CD14-positive monocyte (primary cell): ENCODE results near the gene SLC6A1. TPM values are rescaled to one million over a fixed set of nuclear protein-coding genes. Genes with fewer than 3 reads are reported as not detected.

Experiments
- DNase-seq, 3 donors: peaks; one replicate each; pipeline ENCODE4 v3.0.0-alpha.2; 2011 to 2022
- H2AFZ ChIP-seq: 2 replicates; pipeline ENCODE4 v1.6.0; 2012; ENCODE audit warnings: mild to moderate bottlenecking, low read depth, low read length, inconsistent platforms; ENCODE audit not compliant: insufficient read depth, poor library complexity, severe bottlenecking
- H3K27ac ChIP-seq, 2 donors: 1 replicate in 1 of 2; 2 replicates in 1 of 2; pipeline ENCODE4 v1.5.1; 2012 to 2013; ENCODE audit warnings: low read length in 2 of 2, control low read depth in 1 of 2, inconsistent platforms in 1 of 2, low read depth in 1 of 2, mild to moderate bottlenecking in 1 of 2
- H3K27me3 ChIP-seq, 2 donors: one replicate each; pipeline versions ENCODE4 v1.6.0 to v1.6.1; 2011 to 2013; ENCODE audit warnings: low read length in 2 of 2; ENCODE audit not compliant: control insufficient read depth in 2 of 2, insufficient read depth in 2 of 2
- H3K36me3 ChIP-seq, 2 donors: replicated peaks in 1 of 2; 1 replicate in 1 of 2; 2 replicates in 1 of 2; pipeline versions ENCODE4 v1.5.1 to v1.6.1; 2012 to 2013; ENCODE audit warnings: low read length in 2 of 2, control low read depth in 1 of 2, inconsistent platforms in 1 of 2, mild to moderate bottlenecking in 1 of 2; ENCODE audit not compliant: insufficient read depth in 2 of 2, control insufficient read depth in 1 of 2
- H3K4me1 ChIP-seq, 2 donors: 1 replicate in 1 of 2; 2 replicates in 1 of 2; pipeline versions ENCODE4 v1.5.1 to v1.6.1; 2012 to 2013; ENCODE audit warnings: low read length in 2 of 2, control low read depth in 1 of 2, inconsistent platforms in 1 of 2, mild to moderate bottlenecking in 1 of 2, moderate library complexity in 1 of 2; ENCODE audit not compliant: insufficient read depth in 2 of 2, control insufficient read depth in 1 of 2
- H3K4me2 ChIP-seq: replicated peaks from 2 replicates; pipeline ENCODE3; 2012; ENCODE audit warnings: low read length, moderate library complexity, mild to moderate bottlenecking; ENCODE audit not compliant: poor library complexity, severe bottlenecking; ENCODE audit errors: extremely low read depth
- H3K4me3 ChIP-seq, 3 experiments: fragments of 200-600 bp in 1 of 3; sonication (generic) in 1 of 3; replicated peaks in 1 of 3; 1 replicate in 2 of 3; 2 replicates in 1 of 3; pipeline ENCODE4 v1.5.1; 2011 to 2013; ENCODE audit warnings: low read length in 3 of 3, mild to moderate bottlenecking in 3 of 3, control low read depth in 2 of 3, low read depth in 2 of 3, inconsistent platforms in 1 of 3, moderate library complexity in 1 of 3
- H3K79me2 ChIP-seq: 2 replicates; pipeline ENCODE4 v1.6.0; 2012; ENCODE audit warnings: mild to moderate bottlenecking, control low read depth, inconsistent platforms, low read length, moderate library complexity; ENCODE audit not compliant: insufficient read depth
- H3K9ac ChIP-seq: 2 replicates; pipeline ENCODE4 v1.6.0; 2017; ENCODE audit warnings: low read length, mild to moderate bottlenecking; ENCODE audit not compliant: insufficient read depth, poor library complexity, severe bottlenecking
- H3K9me3 ChIP-seq, 2 donors: replicated peaks in 1 of 2; 1 replicate in 1 of 2; 2 replicates in 1 of 2; pipeline versions ENCODE4 v1.5.1 to v1.6.1; 2012 to 2013; ENCODE audit warnings: low read length in 2 of 2, control low read depth in 1 of 2; ENCODE audit not compliant: control insufficient read depth in 1 of 2, insufficient read depth in 1 of 2
- H4K20me1 ChIP-seq: 2 replicates; pipeline ENCODE4 v1.6.0; 2012; ENCODE audit warnings: mild to moderate bottlenecking, low read length, control low read depth, moderate library complexity; ENCODE audit not compliant: insufficient read depth
- H3K27ac Mint-ChIP-seq, 7 donors: one replicate each; pipeline ENCODE4 v1.8.0; 2020; ENCODE audit warnings: mild to moderate bottlenecking in 7 of 7, mixed read lengths in 7 of 7, moderate library complexity in 6 of 7, inconsistent platforms in 2 of 7
- H3K27me3 Mint-ChIP-seq, 3 donors: one replicate each; pipeline ENCODE4 v1.8.0; 2021 to 2022; ENCODE audit warnings: low read depth in 3 of 3, mild to moderate bottlenecking in 3 of 3, mixed read lengths in 3 of 3, moderate library complexity in 3 of 3, inconsistent platforms in 1 of 3
- H3K36me3 Mint-ChIP-seq, 2 donors: one replicate each; pipeline ENCODE4 v1.8.0; 2020; ENCODE audit warnings: mixed read lengths in 2 of 2, inconsistent platforms in 1 of 2, mild to moderate bottlenecking in 1 of 2
- H3K4me1 Mint-ChIP-seq: one replicate; pipeline ENCODE4 v1.8.0; 2020; ENCODE audit warnings: mild to moderate bottlenecking, mixed read lengths
- H3K4me3 Mint-ChIP-seq, 2 donors: one replicate each; pipeline ENCODE4 v1.8.0; 2020; ENCODE audit warnings: mild to moderate bottlenecking in 2 of 2, mixed read lengths in 2 of 2, moderate library complexity in 1 of 2
- H3K9me3 Mint-ChIP-seq, 7 donors: one replicate each; pipeline ENCODE4 v1.8.0; 2020 to 2022; ENCODE audit warnings: mixed read lengths in 7 of 7, mild to moderate bottlenecking in 6 of 7, moderate library complexity in 6 of 7, inconsistent platforms in 2 of 7
- CTCF ChIP-seq: fragments of 200-600 bp; IDR thresholded peaks from one replicate; pipeline ENCODE4 v1.8.0; 2022; ENCODE audit warnings: antibody characterized with exemption, mild to moderate bottlenecking
- WGBS: methylation state at CpG from one replicate; pipeline ENCODE4 v1.1.5; 2013; ENCODE audit warnings: missing lambda C conversion rate; ENCODE audit not compliant: insufficient coverage; 5-methylcytosine and 5-hydroxymethylcytosine counted together
- intact Hi-C, 2 donors: fragments of 100-400 bp; cut with micrococcal nuclease; formaldehyde crosslinking; loops; one replicate each; pipeline versions ENCODE4 v1.15.0 to v1.15.1; 2023
- polyA plus RNA-seq, 3 donors: library from polyadenylated mRNA; depleted of rRNA in 1 of 3; unstranded in 2 of 3; stranded (reverse) in 1 of 3; fragments of 300-500 nt in 2 of 3; fragments of >200 nt in 1 of 3; fragmentation: Illumina TruSeq in 2 of 3; gene quantifications; 1 replicate in 2 of 3; 2 replicates in 1 of 3; pipeline ENCODE4 v1.2.3, GENCODE V29; 2012 to 2021

SLC6A1 gene
- polyA plus RNA-seq, 3 donors, result not detected

GRCh38 chr3:10974131-10974530 is 18.4 kb upstream of the SLC6A1 start:
- Mint-ChIP-seq H3K9me3 (peaks cover 0 to 6% (median 0%) of the 10 kb centered on the region in 7 donors), H3K4me3 (no peak overlapping the region), H3K4me1 (no peaks in the 10 kb centered on the region), H3K27me3 (peaks cover 16 to 35% (median 27%) of the 10 kb centered on the region in 3 donors), H3K27ac (no peak overlapping the region), H3K36me3 (no peaks in the 10 kb centered on the region)
- H2AFZ ChIP-seq, result no peak overlapping the region
- no peak overlapping the region for H3K4me2 ChIP-seq
- peaks cover 0 to 3% of the 10 kb centered on the region in 2 donors for H3K9me3 ChIP-seq
- no peak overlapping the region for H3K4me3 ChIP-seq
- H4K20me1 ChIP-seq, result no peaks in the 10 kb centered on the region
- no peaks in the 10 kb centered on the region for H3K4me1 ChIP-seq
- H3K27me3 ChIP-seq, result peaks cover 0 to 14% of the 10 kb centered on the region in 2 donors
- intact Hi-C loops, result no loop called here
- no peak overlapping the region for H3K9ac ChIP-seq
- no peak for TF ChIP-seq CTCF
- DNase-seq, result no peak
- no peak overlapping the region for H3K27ac ChIP-seq
- no peaks in the 10 kb centered on the region for H3K36me3 ChIP-seq
- 74% methylated on average over 6 of the region's 7 CpGs for WGBS
- no peaks in the 10 kb centered on the region for H3K79me2 ChIP-seq

- H3K4me3 ChIP-seq, result no peak overlapping the region
- H3K79me2 ChIP-seq, result no peaks in the 10 kb centered on the region
- Mint-ChIP-seq H3K4me3 (no peak overlapping the region), H3K36me3 (no peaks in the 10 kb centered on the region), H3K9me3 (peaks cover 0 to 6% (median 0%) of the 10 kb centered on the region in 7 donors), H3K27me3 (peaks cover 17 to 34% (median 30%) of the 10 kb centered on the region in 3 donors), H3K27ac (no peak overlapping the region), H3K4me1 (no peaks in the 10 kb centered on the region)
- H3K27me3 ChIP-seq, result peaks cover 0 to 14% of the 10 kb centered on the region in 2 donors
- no peaks in the 10 kb centered on the region for H3K36me3 ChIP-seq
- intact Hi-C loops, result no loop called here
- peaks cover 0 to 3% of the 10 kb centered on the region in 2 donors for H3K9me3 ChIP-seq
- no peaks in the 10 kb centered on the region for H3K4me1 ChIP-seq
- DNase-seq, result no peak
- no peak for TF ChIP-seq CTCF
- H2AFZ ChIP-seq, result no peak overlapping the region
- H3K27ac ChIP-seq, result no peak overlapping the region
- no peaks in the 10 kb centered on the region for H4K20me1 ChIP-seq
- H3K4me2 ChIP-seq, result no peak overlapping the region
- 90% methylated on average over 3 of the region's 7 CpGs for WGBS
- no peak overlapping the region for H3K9ac ChIP-seq
These were observed 17.7 kb upstream of the SLC6A1 start for GRCh38 chr3:10974746-10975375.
